Fibroblast of gingiva (primary cell): Measurements from ENCODE around the gene DVL2.

Source experiments
- DNase-seq: peaks from one replicate; pipeline ENCODE4 v3.0.0-alpha.2; 2011; ENCODE audit warnings: low read depth

The DVL2 gene

GRCh38 chr17:7237761-7238419 is 3.6 kb upstream of the DVL2 start:
- DNase-seq, result peak; percentile 64

GRCh38 chr17:7237266-7237760 is 3.0 kb upstream of the DVL2 start:
- DNase-seq, result no peak

- DNase-seq, result no peak
Measured at GRCh38 chr17:7236808-7237207, 2.5 kb upstream of the DVL2 start.

GRCh38 chr17:7235693-7236665 is 1.7 kb upstream of the DVL2 start:
- no peak for DNase-seq

- DNase-seq, result no peak
Measured at GRCh38 chr17:7233701-7234082, 625 bp downstream of the DVL2 start.

- no peak for DNase-seq
Measured at GRCh38 chr17:7232114-7232513, 2.2 kb downstream of the DVL2 start.

GRCh38 chr17:7229504-7229903 is 4.8 kb downstream of the DVL2 start:
- no peak for DNase-seq

GRCh38 chr17:7228920-7229319 is 5.4 kb downstream of the DVL2 start:
- DNase-seq, result no peak

- no peak for DNase-seq
Measured at GRCh38 chr17:7226721-7227710, 7.3 kb downstream of the DVL2 start.

- no peak for DNase-seq
Measured at GRCh38 chr17:7225711-7226331, 8.5 kb downstream of the DVL2 start.

- no peak for DNase-seq
Measured at GRCh38 chr17:7224661-7225111, 9.6 kb downstream of the DVL2 start.

- DNase-seq, result peak; percentile 37
Measured at GRCh38 chr17:7224110-7224509, 10.2 kb downstream of the DVL2 start.

- no peak for DNase-seq
Measured at GRCh38 chr17:7223375-7223774, 10.9 kb downstream of the DVL2 start.

- no peak for DNase-seq
Measured at GRCh38 chr17:7222972-7223292, 11.4 kb downstream of the DVL2 start.

GRCh38 chr17:7222093-7222971 is 12.0 kb downstream of the DVL2 start:
- no peak for DNase-seq

GRCh38 chr17:7221278-7222092 is 12.8 kb downstream of the DVL2 start:
- DNase-seq, result no peak

GRCh38 chr17:7220593-7221277 is 13.6 kb downstream of the DVL2 start:
- DNase-seq, result peak; percentile 61

- DNase-seq, result peak; percentile 86
Measured at GRCh38 chr17:7219812-7220592, 14.3 kb downstream of the DVL2 start, which contains the start of the genes ACADVL and DLG4. Gene ACADVL, plus strand, starts transcription at chr17:7219938. Its CDS starts 47 bp downstream, at chr17:7219985. Gene DLG4, minus strand, starts transcription at chr17:7219836.
